Mucosa of descending colon (tissue), 3 donors: ENCODE measurements around the gene SPATS2L. TPM values are rescaled to one million over a fixed set of nuclear protein-coding genes. Genes with fewer than 3 reads are reported as not detected.

Source experiments
- ATAC-seq: fragments of 200-7000 bp; cut with Tn5 transposase; one replicate; pipeline ENCODE4 v1.9.1; 2020; ENCODE audit warnings: mild to moderate bottlenecking, moderate library complexity
- DNase-seq, 3 donors: peaks; one replicate each; pipeline ENCODE4 v3.0.0-alpha.2; 2020
- H3K36me3 ChIP-seq: fragments of 200-600 bp; one replicate; pipeline ENCODE4 v1.8.0; 2021; ENCODE audit warnings: low read depth, mild to moderate bottlenecking
- H3K4me1 ChIP-seq: fragments of 200-600 bp; one replicate; pipeline ENCODE4 v1.8.0; 2021; ENCODE audit warnings: low read depth, mild to moderate bottlenecking
- H3K4me3 ChIP-seq: fragments of 200-600 bp; one replicate; pipeline ENCODE4 v1.8.0; 2021; ENCODE audit warnings: mild to moderate bottlenecking
- H3K9me3 ChIP-seq: fragments of 200-600 bp; one replicate; pipeline ENCODE4 v1.8.0; 2021; ENCODE audit warnings: mild to moderate bottlenecking
- intact Hi-C, 2 donors: fragments of 100-400 bp; cut with DNase I in 1 of 2; cut with micrococcal nuclease in 1 of 2; formaldehyde crosslinking; loops; one replicate each; pipeline versions ENCODE4 v1.11.0 to v1.11.1; 2022; cut with DNase I, micrococcal nuclease
- total RNA-seq, 3 donors: library from RNA; stranded (reverse); fragmentation: NEBNext Ultra II Directional in 2 of 3; extraction: Animal tissue kit (Norgen Biotek cat#: 25700) in 2 of 3; gene quantifications; one replicate each; pipeline versions ENCODE4 v1.2.1 to v1.2.4, GENCODE V29; 2021 to 2023
- TF ChIP-seq, protein P1 (sequence below): fragments of 200-600 bp; IDR thresholded peaks from one replicate; pipeline ENCODE4 v1.8.0; 2022; ENCODE audit warnings: antibody characterized with exemption, mild to moderate bottlenecking
- donor health status: DM: no; HTN: no; CAD: no; lungs with moderate emphysema.
- donor health status: DM: no; HTN: no; CAD: no.
- donor health status: DM: no; HTN: yes; CAD: no.

The SPATS2L gene
- total RNA-seq, 3 donors from 2014 or later, result 160 to 238 (median 232) TPM

DNA sequence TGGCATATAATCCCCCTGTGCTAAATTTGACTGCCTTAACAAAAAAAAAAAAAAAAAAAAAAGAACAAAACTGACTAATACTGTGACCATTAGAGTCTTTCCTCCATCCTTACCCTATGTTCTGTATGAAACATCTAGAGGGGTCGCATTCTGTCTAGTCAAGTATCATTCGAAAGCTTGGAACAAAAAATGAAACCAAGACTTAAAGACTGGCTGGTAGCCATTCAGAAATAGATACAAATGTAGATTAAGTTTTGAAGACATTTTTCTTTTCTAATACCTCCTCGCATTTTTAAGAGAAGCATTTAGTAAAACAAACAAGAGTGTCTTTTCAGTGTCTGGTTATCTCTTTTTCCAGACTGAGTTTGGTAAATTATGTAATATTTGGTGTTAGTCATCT lies 66.7 kb downstream of the SPATS2L start:
- no peak for ATAC-seq
- H3K36me3 ChIP-seq, result no peaks in the 10 kb centered on the region
- DNase-seq, result no peak
- no peaks in the 10 kb centered on the region for H3K9me3 ChIP-seq
- TF ChIP-seq, protein P1, sequence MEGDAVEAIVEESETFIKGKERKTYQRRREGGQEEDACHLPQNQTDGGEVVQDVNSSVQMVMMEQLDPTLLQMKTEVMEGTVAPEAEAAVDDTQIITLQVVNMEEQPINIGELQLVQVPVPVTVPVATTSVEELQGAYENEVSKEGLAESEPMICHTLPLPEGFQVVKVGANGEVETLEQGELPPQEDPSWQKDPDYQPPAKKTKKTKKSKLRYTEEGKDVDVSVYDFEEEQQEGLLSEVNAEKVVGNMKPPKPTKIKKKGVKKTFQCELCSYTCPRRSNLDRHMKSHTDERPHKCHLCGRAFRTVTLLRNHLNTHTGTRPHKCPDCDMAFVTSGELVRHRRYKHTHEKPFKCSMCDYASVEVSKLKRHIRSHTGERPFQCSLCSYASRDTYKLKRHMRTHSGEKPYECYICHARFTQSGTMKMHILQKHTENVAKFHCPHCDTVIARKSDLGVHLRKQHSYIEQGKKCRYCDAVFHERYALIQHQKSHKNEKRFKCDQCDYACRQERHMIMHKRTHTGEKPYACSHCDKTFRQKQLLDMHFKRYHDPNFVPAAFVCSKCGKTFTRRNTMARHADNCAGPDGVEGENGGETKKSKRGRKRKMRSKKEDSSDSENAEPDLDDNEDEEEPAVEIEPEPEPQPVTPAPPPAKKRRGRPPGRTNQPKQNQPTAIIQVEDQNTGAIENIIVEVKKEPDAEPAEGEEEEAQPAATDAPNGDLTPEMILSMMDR, result no peak
- peaks cover 38% of the 10 kb centered on the region for H3K4me1 ChIP-seq
- intact Hi-C loops, result no loop called here
- no peak overlapping the region for H3K4me3 ChIP-seq

DNA sequence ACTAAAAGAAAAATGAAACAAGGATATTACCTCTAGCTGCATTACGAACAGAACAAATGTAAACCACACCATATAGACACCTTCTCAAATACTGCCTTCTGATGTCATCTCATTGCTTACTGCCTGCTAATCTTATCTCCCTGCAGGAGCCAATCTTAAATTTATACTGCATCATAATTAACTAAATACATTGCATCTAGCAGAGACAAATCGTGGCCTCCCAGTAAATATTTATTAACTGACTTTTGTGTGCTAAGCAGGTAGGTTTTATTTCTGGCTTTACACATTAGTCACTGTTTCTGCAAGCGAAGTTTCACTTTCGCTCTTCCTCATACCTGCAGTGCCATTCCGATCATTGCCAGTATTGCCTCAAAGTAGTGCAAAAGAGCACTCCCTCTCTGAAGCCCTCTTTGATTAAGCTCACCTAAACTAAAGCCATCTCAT lies 67.5 kb downstream of the SPATS2L start:
- Histone ChIP-seq H3K9me3 (no peaks in the 10 kb centered on the region), H3K4me3 (no peak overlapping the region), H3K4me1 (peaks cover 44% of the 10 kb centered on the region), H3K36me3 (no peaks in the 10 kb centered on the region)
- TF ChIP-seq, protein P1, result no peak
- ATAC-seq, result peak; percentile 48
- intact Hi-C loops, result no loop called here
- peak in 1 of 3 donors; percentile 55 for DNase-seq

DNA sequence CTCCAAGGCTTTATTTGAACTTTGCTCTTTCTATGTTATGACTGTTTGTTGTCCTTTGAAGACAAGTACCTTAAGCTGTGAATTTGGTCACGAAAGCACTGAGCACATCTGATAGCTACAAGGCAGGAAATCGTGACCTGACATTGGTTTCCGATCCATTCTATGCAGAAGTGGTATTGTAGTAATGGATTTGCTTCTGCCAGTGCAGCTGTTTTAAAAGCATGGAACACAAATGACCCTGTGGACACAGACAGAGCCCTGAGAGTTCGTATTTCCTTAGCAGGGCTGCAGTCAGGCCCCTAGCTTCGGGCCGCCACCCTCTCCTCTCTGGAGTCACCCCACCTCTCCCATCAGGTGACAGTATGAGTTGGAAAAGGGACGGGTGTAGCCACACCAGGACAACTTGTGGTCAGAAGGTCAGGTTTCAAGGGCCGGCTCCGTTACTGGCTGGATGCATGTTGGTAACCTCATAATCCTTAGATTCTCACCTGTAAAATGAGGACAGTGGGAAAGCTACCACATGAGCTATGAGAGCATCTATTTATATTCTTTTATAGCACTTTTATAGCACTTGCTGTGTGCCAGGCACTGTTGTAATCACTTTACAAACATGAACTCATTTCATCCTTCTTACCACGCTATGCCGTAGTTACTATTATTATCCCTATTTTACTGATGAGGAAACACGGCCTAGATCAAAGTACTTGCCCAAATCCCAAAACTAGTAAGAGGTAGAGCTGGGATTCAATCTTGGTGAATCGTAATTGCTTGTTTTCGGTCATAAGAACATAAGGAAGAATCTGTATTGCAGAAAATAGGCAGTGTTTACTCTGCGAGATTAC lies 70.2 kb downstream of the SPATS2L start:
- TF ChIP-seq, protein P1, result no peak
- intact Hi-C loops, result no loop called here
- Histone ChIP-seq H3K4me3 (no peak overlapping the region), H3K36me3 (no peaks in the 10 kb centered on the region), H3K4me1 (peaks cover 63% of the 10 kb centered on the region), H3K9me3 (no peaks in the 10 kb centered on the region)
- peak; percentile 74 for ATAC-seq
- DNase-seq, result peak; percentile 69 to 78 (median 71)

DNA sequence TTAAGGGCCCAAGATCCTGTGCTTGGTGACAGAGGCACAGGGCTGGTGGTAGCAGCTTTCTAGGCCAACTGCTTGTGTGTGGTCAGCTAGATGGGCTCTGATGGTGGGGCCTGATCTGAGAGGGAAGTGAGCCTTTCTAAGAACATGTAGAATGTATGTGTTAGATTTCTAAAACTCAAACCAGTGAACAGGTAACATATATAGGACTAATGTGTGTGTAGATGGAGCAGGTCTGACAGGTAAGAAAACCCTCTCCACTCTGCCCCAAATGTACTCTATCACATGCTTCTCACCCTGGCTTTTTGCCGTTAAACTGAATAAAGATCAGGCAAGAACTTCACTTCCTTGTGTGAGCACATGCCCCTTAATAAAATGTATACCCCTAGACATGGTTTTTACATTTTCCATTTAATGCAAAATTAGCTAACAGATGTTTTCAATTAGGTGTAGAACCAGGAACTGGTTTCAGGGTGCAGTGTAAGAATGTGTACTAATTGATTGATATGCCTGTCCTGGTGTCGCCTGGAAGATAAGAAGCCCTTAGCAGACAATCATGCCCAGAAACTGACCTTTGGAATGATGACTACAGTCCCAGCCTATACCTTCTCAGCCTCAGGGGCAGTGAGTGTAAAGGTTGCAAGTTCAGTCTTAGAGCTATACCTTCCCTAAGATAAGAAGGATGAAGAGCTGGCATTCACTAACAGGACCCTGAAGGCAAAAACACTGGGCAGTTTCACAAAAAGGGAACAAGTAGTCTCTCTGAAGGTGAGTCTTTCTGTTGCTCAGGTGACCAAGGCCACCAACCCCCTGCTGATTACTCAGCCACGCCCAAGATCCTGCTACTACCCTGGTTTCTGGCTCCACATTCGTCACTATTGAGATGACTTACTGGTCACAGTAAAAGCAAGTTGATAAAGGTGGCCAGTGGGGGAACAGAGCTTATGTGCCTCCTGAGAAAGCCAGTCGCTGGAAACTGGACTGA lies 71.2 kb downstream of the SPATS2L start:
- Histone ChIP-seq H3K36me3 (no peaks in the 10 kb centered on the region), H3K4me3 (no peak overlapping the region)

More for the DNA sequence above, 71.2 kb downstream of the SPATS2L start:
- Histone ChIP-seq H3K9me3 (no peaks in the 10 kb centered on the region), H3K4me1 (peaks cover 63% of the 10 kb centered on the region)
- DNase-seq (peak in 2 of 3 donors; percentile 57 to 68), ATAC-seq (peak; percentile 74)
- TF ChIP-seq, protein P1, result no peak
- intact Hi-C loops, result no loop called here
